Hepatocyte (in vitro differentiated cells): ENCODE results near the gene VSTM2L.

Source experiments
- CTCF ChIP-seq: fragments of 200-600 bp; sonication (generic); IDR thresholded peaks from 2 replicates; pipeline ENCODE4 v1.5.1; 2016; ENCODE audit warnings: antibody characterized with exemption, mild to moderate bottlenecking; ENCODE audit not compliant: poor library complexity
- EZH2 ChIP-seq: fragments of 200-600 bp; sonication (generic); IDR thresholded peaks from 2 replicates; pipeline ENCODE4 v1.6.1; 2016; ENCODE audit warnings: antibody characterized with exemption, mild to moderate bottlenecking, borderline replicate concordance

- TF ChIP-seq EZH2 (no peak), CTCF (no peak)
These were observed 46.0 kb downstream of the VSTM2L start for GRCh38 chr20:37948956-37949355.
